Stimulated activated CD4-positive, alpha-beta T cell treated with anti-CD3 and anti-CD28 coated beads, Interleukin-12 subunit alpha, Interleukin-12 subunit beta, amount 100 ng/mL, for 4 hours (primary cell): ENCODE results near the gene EIF3L.

Experiments
- DNase-seq: peaks from one replicate; pipeline ENCODE4 v3.0.0-alpha.2; 2020

Gene EIF3L

GRCh38 chr22:37855462-37855861 is 6.2 kb downstream of the EIF3L start:
- no peak for DNase-seq

GRCh38 chr22:37860796-37861421 is 11.7 kb downstream of the EIF3L start:
- no peak for DNase-seq

GRCh38 chr22:37862570-37863325 is 13.5 kb downstream of the EIF3L start:
- no peak for DNase-seq

GRCh38 chr22:37865510-37865909 is 16.3 kb downstream of the EIF3L start:
- DNase-seq = no peak

- DNase-seq = no peak
Measured at GRCh38 chr22:37870273-37870672, 21.1 kb downstream of the EIF3L start.

- DNase-seq = no peak
Measured at GRCh38 chr22:37880668-37881440, 31.6 kb downstream of the EIF3L start.

GRCh38 chr22:37884420-37884819 is 35.2 kb downstream of the EIF3L start:
- DNase-seq = no peak

GRCh38 chr22:37887584-37888378 is 38.6 kb downstream of the EIF3L start:
- DNase-seq = no peak

- DNase-seq = no peak
Measured at GRCh38 chr22:37891926-37892325, 42.7 kb downstream of the EIF3L start.

GRCh38 chr22:37892566-37893335 is 43.5 kb downstream of the EIF3L start:
- no peak for DNase-seq

GRCh38 chr22:37893583-37893983 is 44.4 kb downstream of the EIF3L start:
- no peak for DNase-seq

GRCh38 chr22:37894939-37895670 is 45.9 kb downstream of the EIF3L start:
- no peak for DNase-seq

- peak; percentile 13 for DNase-seq
Measured at GRCh38 chr22:37896181-37896592, 47.0 kb downstream of the EIF3L start.

- no peak for DNase-seq
Measured at GRCh38 chr22:37896939-37897338, 47.7 kb downstream of the EIF3L start.

GRCh38 chr22:37897807-37898206 is 48.6 kb downstream of the EIF3L start:
- DNase-seq = no peak

- DNase-seq = no peak
Measured at GRCh38 chr22:37898441-37899181, 49.4 kb downstream of the EIF3L start.

- no peak for DNase-seq
Measured at GRCh38 chr22:37904572-37905533, 55.6 kb downstream of the EIF3L start.

GRCh38 chr22:37905534-37906363 is 56.5 kb downstream of the EIF3L start, which contains the start of gene MICALL1:
MICALL1 (plus strand) TSS chr22:37906297; CDS start chr22:37906423, 126 bp downstream.
- peak; percentile 63 for DNase-seq
